ENCODE measurements around the gene CCDC57.

- TF ChIP-seq NFYB (IDR thresholded peaks at IDR 0.05; ENCODE audit: extremely low read depth, insufficient read length) (no peak), E2F6 (IDR thresholded peaks at IDR 0.05; ENCODE audit: borderline replicate concordance in 1 of 2, extremely low read depth in 1 of 2, insufficient read depth in 1 of 2, insufficient read length in 1 of 2, low read depth in 1 of 2, low read length in 1 of 2, poor library complexity in 1 of 2, severe bottlenecking in 1 of 2) (no peak), SMARCB1 (IDR thresholded peaks at IDR 0.05; ENCODE audit: insufficient read length, low read depth) (no peak), XRCC3 (IDR thresholded peaks at IDR 0.05) (no peak), EP300 (IDR thresholded peaks at IDR 0.05; ENCODE audit: low read length) (no peak), ZNF584 (CRISPR knock-in tag; IDR thresholded peaks at IDR 0.05; ENCODE audit: low read depth) (no peak), FOXA1 (IDR thresholded peaks at IDR 0.05; ENCODE audit: borderline replicate concordance) (no peak), REST (IDR thresholded peaks at IDR 0.05; ENCODE audit: borderline replicate concordance) (no peak), REST (CRISPR knock-in tag; IDR thresholded peaks at IDR 0.05; ENCODE audit: low read depth) (no peak)
Observed at GRCh38 chr17:82062076-82062983, 150.3 kb downstream of the CCDC57 start.
